HG03469 (cell line): Measurements from ENCODE around the gene SREBF2.
A peak's percentile ranks its signal among the peaks of the same experiment; 100 is the strongest.

ENCODE experiments used
- ATAC-seq: cut with Tn5 transposase; IDR thresholded peaks from one replicate; pipeline ENCODE4 v1.9.1; 2021; ENCODE audit warnings: mild to moderate bottlenecking, moderate library complexity, moderate number of reproducible peaks; ENCODE audit not compliant: unreplicated experiment

SREBF2 gene

GRCh38 chr22:41832553-41833368, at the start of gene SREBF2:
TSS of gene SREBF2 (plus strand) at chr22:41833105. CDS start at chr22:41833271, 166 bp downstream.
- ATAC-seq: peak; percentile 63

DNA sequence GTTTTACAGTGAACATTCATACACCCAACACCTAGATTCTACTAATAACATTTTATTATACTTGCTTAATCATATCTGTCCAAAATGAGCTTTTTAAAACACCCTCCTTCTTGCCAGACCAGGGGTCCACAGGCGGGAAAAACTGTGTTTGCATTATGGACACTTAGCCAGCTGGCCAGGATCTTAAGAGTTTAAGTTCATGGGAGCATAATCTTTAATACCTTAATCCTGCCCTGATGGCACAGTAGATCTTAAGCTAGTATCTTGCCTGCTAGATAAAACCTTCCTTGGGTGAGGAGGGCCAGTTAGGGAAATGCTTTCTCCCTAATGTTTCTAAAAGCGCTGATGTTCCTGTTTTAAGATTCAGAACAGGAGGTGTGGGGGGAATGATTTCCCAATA, 45.6 kb upstream of the SREBF2 start:
- no peak for ATAC-seq

- no peak for ATAC-seq
Observed at GRCh38 chr22:41793871-41794270, 39.0 kb upstream of the SREBF2 start.

GRCh38 chr22:41798736-41799135, 34.2 kb upstream of the SREBF2 start:
- no peak for ATAC-seq

GRCh38 chr22:41799486-41800347, 33.2 kb upstream of the SREBF2 start:
- ATAC-seq: no peak

- ATAC-seq: no peak
Observed at GRCh38 chr22:41800348-41801146, 32.4 kb upstream of the SREBF2 start, which contains the start of gene CCDC134. TSS of gene CCDC134 (plus strand) at chr22:41800679. CDS start at chr22:41808891, 8,212 bp downstream.

DNA sequence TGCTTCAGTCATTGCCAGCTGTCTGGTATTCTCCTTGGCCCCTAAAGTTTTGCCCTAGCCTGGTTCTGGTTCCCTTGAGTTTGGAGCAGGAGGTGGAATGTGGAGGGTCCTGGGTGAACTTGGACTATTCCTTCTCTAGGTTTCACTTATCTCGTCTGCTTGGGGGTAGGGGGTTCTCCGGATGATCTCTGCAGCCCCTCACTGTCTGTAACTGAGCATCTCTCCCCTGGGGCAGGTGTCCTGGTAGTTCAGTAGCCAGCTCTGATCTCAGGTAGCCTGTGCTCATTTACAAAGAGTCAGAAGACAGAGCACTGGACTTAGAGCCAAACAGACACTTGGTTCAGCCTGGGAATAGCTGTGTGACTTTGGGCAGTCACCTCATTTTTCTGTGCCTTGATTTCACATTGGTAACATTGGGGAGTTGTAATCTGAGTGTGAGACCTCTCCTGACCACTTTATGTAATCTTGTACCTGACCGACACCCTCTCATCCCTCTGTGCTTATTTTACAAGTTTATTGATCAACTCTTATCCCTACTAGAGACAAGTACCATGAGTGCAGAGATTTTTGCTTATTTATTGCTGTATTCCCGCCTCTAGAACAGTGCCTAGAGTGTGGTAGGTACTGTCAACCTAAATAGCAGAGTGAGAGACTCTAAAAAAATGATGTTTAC, 31.6 kb upstream of the SREBF2 start:
- no peak for ATAC-seq

DNA sequence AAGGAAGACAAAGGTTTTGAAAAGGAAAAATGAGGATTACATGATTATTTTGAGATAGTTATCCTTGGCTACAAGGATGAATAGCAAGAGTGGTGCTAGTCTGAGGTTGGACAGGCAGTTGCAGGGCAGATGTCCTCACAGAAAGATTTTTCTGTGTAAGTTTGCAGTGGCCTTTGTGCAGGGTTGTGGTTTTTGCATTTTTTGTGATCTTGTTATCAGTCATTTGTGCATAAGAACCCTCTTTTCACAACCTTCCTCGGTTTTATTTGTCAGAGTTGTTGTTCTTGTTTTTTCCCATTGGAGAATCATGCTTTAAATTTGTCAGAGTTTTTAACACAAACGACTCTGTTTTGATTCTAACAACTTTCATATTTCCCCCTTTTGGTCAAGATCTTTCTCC, 31.0 kb upstream of the SREBF2 start:
- ATAC-seq: no peak

- no peak for ATAC-seq
Observed at GRCh38 chr22:41805639-41806038, 27.3 kb upstream of the SREBF2 start.

GRCh38 chr22:41808400-41808799, 24.5 kb upstream of the SREBF2 start:
- ATAC-seq: no peak

DNA sequence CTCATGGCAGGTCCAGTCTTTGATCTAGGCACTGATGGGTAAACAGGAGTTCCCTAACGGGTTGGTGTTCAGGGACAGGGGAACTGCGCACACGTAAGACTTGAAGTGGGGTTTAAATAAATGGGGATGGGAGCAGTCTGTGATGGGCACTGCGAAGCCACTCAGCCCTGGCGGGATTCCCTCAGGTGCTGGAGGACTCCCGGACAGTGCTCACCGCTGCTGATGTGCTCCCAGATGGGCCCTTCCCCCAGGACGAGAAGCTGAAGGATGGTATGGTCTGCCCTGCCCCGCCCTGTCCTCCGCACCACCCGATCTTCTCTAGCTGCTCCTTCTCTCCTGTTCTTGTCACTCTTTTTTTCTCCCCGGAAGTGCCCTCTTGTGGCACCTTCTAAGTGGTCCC, 22.9 kb upstream of the SREBF2 start:
- no peak for ATAC-seq

DNA sequence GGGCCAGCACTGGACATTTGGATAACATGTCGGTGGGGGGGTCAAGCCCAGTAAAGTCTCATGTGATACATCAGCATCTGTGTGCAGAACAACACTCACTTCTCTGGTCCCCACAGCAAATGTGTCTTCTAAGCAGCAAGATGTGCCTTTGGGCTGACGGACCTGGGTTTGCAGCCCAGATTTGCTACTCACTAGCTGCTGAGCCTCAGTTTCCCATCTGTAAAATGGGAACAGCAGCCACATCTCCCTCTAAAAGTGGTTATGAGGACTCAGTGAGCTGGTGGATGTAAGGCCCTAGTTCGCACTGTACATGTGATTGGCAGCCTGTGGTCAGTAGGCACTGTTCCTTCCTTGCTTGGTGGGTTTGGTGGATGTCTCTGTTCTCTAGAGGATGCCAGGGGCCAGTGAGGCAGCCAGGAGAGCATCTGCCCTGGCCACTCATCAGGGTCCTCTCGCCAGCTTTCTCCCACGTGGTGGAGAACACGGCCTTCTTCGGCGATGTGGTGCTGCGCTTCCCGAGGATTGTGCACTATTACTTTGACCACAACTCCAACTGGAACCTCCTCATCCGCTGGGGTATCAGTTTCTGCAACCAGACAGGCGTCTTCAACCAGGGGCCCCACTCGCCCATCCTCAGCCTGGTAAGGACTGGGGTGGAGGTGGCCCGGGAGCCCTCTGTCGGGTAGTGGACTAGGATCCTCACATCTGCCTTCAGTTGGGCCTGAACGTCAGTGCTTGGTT, 19.9 kb upstream of the SREBF2 start:
- ATAC-seq: no peak

DNA sequence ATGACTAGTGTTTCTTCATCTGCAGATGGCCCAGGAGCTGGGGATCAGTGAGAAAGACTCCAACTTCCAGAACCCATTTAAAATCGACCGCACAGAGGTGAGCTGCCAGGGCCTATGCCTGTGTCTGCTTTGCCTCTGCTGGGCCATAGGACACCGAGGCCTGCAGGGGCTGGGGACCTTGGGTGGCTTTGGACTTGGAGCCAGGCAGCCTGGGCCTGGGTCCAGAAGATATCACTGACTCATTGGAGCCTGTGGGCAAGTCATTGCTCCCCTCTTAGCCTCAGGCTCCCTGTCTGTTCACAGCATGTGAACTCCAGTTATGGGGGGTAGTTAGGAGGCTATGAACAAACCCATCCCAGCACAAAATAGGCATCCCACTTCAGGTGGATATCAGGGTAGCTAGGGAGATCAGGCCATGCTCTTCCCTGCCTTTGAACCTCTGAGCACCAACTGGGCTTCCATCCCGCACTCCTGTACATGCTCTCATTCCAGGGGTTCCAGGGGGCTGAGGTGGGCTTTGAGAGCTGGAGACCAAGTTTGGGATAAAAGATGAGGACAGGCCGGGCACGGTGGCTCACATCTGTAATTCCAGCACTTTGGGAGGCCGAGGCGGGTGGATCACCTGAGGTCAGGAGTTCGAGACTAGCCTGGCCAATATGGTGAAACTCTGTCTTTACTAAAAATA, 19.0 kb upstream of the SREBF2 start:
- ATAC-seq: no peak

- no peak for ATAC-seq
Observed at GRCh38 chr22:41815716-41816115, 17.2 kb upstream of the SREBF2 start.

- ATAC-seq: no peak
Observed at GRCh38 chr22:41816241-41816640, 16.7 kb upstream of the SREBF2 start.

DNA sequence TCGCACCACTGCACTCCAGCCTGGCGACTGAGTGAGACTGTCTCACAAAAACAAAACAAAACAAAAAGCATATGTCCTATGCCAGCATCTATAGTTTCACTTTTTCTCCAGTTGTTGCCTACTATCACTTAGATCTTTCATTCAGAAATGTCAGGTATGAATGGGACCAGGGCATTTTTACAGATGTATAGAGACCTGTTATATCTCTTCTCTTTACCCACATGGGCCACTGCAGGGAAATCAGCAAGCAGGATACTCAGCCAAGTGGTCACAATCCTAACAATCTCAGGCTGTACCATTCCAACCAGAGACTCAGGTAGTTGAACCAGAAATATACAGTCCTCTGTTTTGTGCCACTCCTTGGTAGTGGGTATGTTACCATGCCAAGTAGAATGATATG, 16.0 kb upstream of the SREBF2 start:
- ATAC-seq: no peak

- no peak for ATAC-seq
Observed at GRCh38 chr22:41818011-41818410, 14.9 kb upstream of the SREBF2 start.

DNA sequence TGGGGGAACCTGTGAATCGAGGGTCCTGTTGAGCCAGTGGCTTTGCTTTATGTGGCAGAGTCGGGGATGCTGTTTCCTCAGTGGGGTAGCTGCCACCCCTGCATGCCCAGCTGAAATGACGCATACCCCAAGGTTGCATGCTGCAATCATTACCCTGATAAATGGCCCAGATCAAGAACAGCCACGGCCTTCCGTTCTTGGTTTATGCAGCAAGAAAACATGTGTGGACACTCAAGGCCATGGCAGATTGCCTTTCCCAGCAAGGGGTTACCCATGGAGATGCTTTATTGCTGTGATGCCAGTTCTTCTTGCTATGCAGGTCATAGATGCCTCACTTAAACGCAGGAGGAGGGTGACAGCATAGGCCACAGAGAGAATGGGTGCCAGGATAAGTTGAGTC, 14.3 kb upstream of the SREBF2 start:
- ATAC-seq: no peak

GRCh38 chr22:41819257-41819656, 13.6 kb upstream of the SREBF2 start:
- ATAC-seq: no peak
